Measurements from ENCODE around the gene YPEL1.

DNA sequence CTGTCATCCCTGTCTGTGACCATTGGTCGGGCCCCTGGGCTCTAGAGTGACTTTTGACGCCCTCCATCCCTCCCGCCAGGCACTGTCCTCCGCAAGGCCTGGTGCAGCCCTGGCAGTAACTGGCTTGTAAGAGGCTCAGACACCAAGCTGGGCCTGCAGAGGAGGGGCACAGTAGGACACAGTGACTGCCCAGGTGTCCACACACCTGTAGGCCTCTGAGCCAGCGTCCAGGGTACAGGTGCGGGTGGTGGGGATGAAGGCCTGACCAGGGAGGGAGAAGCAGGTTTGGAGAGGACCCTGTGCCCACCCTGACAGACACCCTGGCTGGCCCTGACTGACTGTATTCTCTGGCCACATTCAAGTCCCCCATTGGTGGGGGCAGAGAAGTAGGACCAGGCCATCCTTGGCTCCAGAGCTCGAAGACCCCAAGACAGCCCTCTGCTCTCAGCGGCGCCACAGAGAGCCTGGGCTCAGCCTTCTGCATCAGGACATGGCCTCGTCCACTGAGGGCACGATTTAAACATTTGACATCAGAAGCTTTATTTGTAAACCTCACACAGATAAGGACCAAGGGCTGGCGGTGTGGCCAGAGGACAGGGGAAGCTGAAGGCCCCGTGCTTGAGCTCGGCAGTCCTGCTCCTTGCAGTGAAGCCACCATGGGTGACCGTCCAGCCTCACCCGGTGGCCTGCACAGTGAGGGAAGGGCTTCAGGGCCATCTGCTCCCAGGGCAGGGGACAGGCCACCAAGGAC, 38.4 kb downstream of the YPEL1 start:
- TF ChIP-seq POLR2A (IDR thresholded peaks at IDR 0.05): no peak
- TF ChIP-seq, protein P1, sequence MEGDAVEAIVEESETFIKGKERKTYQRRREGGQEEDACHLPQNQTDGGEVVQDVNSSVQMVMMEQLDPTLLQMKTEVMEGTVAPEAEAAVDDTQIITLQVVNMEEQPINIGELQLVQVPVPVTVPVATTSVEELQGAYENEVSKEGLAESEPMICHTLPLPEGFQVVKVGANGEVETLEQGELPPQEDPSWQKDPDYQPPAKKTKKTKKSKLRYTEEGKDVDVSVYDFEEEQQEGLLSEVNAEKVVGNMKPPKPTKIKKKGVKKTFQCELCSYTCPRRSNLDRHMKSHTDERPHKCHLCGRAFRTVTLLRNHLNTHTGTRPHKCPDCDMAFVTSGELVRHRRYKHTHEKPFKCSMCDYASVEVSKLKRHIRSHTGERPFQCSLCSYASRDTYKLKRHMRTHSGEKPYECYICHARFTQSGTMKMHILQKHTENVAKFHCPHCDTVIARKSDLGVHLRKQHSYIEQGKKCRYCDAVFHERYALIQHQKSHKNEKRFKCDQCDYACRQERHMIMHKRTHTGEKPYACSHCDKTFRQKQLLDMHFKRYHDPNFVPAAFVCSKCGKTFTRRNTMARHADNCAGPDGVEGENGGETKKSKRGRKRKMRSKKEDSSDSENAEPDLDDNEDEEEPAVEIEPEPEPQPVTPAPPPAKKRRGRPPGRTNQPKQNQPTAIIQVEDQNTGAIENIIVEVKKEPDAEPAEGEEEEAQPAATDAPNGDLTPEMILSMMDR (IDR thresholded peaks at IDR 0.05): no peak

Data from body of pancreas (tissue), 4 donors.